Fibroblast of the conjunctiva (primary cell): Measurements from ENCODE around the gene COX4I1.

Experiments
- DNase-seq: peaks from one replicate; pipeline ENCODE4 v3.0.0-alpha.2; 2010; ENCODE audit warnings: low read depth

Gene COX4I1

DNA sequence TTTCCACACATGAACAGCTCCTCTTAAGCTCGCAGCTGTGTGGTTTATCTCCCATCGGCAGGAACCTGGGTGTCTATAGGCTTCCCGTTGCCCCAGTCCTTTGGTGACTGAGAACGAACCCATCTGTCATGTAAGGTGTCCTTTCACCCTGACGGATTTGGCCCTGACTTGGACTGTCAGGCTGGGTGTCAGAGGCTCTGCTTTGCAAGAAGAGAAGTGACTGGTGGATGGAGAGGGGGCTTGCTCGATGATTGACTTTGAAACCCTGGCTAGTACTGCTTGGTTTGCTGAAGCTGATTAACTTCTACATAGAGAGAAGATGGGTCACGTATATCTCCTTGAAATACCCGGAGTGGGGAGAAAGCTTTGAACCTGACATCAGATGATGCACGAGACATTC, 42.9 kb downstream of the COX4I1 start:
- no peak for DNase-seq

DNA sequence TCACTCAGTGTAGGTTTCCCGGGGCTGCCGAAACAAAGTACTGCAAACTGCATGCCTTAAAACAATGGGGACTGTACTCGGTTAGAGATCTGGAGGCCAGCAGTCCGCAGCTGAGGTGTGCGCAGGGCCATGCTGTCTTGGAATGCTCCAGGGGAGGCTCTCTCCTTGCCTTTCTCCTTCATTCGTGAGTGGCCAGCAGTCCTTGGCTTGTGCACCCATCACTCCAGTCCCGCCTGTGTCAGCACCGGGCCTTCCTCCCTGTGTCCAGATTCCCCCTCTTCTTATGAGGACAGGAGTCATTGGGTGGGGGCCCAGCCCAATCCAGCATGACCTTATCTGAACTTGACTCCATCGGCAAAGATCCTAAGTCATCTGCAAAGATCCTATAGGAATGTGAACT, 43.4 kb downstream of the COX4I1 start:
- no peak for DNase-seq

DNA sequence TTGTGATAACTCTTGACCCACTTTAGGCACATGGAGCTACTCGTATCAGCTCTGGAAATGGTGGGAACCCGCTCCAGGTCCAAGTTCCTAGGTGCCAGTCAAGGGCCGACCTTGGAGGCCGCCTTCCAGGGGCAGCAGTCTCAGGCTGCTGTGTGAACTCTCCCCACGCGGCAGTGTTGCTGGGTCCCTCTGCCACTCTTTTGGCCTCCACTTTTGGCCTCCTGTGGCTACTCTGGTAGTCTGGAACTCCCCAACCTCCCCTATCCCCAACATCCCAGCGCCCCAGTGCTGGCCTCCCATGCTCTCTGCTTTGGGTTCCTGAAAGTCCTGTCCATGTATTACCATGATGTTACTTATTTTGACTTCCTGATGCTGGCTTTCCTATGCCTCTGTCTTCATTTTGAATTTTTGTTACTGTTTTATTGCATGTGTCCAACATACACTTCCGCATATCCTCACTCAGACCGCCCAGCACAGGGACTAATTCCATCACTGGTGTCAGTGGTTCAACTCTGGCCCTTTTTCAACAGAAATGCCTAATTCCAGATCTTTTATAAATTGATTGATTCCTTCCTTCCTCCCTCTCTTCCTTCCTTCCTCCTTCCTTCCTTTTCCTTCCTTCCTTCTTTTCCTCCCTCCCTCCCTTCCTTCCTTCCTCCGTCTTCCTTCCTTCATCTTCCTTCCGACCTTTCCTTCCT, 44.1 kb downstream of the COX4I1 start:
- DNase-seq, result no peak

DNA sequence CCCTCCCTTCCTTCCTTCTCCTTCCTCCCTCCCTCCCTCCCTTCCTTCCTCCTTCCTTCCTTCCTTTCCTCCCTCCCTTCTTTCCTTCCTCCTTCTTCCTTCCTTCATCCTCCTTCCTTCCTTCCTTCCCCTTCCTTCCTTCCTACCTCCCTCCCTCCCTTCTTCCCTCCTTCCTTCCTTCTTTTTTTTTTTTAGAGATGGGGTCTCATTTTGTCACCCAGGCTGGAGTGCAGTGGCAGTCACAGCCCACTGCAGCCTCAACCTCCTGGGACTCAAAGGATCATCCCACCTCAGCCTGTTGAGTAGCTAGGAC, 44.6 kb downstream of the COX4I1 start:
- no peak for DNase-seq

DNA sequence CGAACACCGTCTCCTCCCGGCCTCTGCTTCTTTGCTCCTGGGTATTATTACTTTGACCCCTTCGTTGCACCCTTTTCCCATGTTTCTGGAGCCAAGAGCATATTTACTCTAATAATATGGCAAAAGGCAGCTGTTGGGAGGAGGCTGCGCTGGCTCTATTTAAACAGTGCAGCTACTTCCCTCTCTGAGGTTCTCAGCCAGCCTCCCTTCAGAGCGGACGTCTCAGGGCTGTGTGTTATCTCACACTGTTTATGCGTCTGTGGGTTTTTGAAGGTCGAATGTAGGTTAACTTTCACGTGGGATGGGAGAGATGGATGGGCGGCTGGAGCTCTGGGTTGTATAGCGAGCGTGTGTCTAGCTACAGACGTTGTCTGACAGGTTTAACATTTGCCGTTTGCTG, 45.3 kb downstream of the COX4I1 start:
- no peak for DNase-seq

DNA sequence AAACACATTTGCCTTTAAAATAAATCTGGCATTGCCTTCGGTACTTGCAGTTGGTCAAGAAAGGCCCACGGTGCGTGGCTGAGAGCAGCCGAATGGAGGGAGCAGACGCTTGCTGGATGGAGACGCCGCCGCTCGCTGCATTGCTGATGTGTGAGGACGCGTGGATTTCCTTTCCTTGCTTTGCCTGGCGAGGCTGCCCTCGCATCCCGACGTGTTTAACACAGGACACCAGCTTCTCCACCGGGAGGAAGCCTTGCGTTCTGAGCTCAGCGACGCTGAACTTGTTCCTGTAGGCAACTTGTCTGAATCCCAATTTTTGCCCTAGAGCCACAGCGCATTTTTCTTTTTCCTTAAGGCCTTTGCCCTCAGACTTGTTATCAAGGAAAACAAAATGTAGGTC, 45.8 kb downstream of the COX4I1 start:
- no peak for DNase-seq

DNA sequence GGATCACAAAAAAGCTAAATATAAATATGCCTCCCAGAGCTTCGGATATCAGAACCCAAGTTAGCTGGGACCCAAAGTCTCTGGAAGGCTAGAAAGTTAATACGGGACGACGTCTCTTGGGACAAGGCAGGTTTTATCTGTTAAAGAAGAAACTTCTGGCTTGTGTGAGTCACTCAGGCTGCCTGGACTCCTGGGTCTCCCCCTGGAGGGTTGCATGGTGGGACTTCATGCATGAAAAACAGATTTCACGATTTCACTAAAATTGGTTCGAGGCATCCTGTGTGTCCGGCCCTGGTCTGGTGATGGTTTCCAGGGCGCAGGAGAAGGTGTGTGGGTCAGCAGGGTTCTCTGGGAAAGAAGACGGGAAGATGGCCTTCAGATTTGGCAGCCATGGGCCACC, 47.0 kb downstream of the COX4I1 start:
- DNase-seq, result no peak

DNA sequence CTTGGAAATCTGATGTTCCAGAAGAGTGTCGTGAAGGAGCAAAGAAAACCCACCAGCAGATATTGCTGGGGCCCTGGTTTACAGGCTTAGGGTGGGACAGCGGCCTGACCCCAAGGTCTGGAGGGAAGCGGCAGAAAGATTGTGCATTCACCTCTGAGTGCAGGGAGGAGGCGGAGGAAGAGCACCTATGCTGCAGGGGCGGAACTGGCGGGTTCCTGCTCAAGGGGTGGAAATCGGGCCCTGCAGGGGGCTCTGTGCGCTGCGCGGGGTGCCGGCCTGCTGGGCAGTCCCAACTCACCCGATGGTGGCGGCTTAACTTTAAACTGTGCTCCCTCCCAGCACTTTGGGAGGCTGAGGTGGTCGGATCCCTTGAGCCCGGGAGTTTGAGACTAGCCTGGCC, 47.5 kb downstream of the COX4I1 start:
- no peak for DNase-seq

DNA sequence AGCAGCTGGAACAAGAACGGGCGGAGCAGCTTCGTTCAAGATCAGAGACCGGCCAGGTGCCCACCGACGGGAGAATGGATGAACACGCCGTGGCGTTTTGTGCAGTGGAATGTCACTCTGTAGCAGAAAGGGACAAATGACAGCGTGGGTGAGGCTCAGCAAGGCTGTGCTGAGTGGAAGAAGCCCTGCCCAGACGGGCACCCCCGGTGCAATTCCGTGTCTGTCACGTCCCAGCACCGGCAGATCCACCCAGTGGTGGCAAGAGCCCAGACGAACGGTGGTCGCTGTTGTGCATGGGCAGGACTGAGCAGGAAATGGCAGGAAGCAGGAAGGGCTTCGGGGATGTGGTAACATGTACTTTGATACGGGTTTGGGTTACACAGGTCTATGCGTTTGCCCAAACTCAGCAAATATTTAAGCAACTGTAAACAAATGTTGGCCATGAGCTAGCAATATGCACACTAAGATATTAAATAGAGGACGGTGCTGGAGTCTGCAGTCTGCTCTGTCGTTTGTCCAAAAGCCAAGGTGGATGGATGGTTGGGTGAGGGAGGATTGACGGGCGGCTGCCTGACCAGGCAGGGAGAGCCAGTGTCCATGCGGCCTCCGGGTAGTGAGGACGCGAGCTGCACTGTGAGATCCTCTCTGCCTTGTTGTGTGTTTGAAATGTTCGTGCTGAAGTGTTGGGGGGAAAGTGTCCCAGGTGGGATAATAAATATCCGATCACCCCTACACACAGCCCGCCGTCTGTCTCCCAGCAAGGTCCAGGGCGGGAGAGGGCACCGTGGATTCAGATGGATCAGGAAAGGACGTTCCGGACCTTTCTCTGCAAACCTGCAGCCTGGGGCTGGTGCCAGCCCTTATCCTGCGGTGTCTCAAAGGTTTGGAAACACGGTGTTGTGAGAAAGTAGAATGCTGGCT, 48.4 kb downstream of the COX4I1 start:
- no peak for DNase-seq

DNA sequence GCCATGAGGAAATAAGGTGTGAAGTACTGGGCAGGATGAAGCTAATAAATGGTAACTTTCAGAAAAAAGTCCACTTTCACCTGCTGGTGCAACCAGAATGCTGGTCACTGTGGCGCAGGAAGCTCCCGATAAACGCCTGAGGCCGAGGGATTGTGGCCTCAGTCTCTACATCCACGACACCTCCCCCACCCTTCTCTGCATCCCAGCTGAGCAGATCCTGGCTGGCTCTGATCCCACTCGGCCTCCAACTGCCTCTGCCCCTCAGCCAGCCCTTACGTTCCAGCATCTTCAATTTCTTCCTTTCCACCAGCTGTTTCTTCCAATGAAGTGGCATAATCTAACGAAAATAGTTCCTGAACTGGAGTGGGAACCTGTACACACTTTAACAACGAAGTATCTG, 49.5 kb downstream of the COX4I1 start:
- no peak for DNase-seq

DNA sequence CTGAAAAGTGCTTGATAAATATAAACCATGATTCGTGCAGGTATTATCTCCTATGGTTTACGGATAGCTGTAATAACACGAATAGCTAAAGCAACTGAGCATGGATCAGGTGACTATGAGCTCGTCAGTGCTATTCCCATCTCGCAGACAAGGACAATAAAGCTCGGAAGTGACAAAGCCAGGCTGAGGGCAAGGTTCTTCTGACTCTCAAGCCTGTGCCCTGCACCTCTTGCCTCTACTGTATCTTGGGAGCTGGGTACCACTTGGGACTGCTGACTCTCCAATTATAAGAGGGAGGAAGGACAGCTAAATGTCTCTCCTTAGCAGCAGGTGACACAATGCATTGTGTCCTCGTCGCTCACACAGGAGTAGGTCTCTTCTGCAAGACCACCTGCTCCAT, 49.9 kb downstream of the COX4I1 start:
- no peak for DNase-seq

DNA sequence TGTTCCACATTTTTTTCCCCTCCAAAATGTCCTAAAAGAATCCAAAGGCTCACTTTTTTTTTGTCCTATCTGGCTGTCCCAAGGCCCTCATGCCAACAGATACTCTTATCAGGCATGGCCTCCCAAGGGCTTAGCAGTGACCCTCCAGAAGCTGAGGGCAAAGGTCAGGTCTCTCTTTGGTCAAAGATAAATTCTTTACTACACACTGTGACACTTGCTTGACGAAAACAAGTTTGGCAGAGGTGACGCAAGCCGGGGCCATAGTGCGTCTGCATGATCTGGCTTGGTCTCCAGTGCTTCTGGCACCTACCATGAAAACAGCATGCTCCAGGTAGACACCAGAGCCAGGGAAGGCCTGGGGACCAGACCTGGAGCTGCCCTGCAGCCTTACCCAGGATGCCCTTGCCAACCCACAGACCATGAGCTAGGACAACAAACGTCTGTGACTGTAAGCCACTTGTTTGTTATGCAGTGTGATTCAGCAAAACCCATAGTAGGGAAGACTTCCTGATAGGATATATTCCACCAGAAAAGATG, 50.9 kb downstream of the COX4I1 start:
- no peak for DNase-seq

DNA sequence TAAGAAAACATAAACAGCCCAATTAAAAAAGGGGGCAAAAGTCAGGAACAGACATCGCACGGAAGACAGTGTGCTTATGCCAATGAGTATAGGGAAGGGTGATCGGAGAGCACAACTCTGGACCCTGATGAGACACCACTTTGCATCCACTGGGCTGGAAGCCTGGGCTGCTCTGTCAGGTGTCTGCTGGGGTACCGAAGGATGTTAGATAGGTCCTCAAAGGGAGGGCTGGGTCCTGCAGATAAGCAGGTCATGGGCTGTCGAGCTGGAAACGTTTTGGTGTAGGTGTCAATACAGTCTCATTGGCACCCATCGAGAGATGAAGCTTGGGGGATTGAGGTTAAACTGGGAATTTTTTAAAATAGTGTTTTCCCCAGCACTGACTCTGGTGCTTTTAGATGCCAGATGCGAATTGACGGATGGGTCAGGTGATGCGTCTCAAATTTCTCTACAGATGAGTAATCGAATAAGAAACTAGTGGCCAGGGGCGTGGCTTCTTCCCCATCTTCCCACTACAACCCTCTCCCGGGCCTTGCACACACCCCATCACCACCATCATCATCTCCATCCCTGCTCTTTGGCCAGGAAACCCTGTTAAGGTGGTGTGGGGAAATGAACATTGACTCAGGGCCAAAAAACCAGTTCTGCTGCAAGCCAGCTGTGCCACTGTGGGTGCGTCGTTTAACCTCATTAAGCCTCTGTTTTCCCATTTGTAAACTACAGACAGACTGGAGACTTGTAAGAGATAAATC, 51.7 kb downstream of the COX4I1 start:
- DNase-seq, result no peak

DNA sequence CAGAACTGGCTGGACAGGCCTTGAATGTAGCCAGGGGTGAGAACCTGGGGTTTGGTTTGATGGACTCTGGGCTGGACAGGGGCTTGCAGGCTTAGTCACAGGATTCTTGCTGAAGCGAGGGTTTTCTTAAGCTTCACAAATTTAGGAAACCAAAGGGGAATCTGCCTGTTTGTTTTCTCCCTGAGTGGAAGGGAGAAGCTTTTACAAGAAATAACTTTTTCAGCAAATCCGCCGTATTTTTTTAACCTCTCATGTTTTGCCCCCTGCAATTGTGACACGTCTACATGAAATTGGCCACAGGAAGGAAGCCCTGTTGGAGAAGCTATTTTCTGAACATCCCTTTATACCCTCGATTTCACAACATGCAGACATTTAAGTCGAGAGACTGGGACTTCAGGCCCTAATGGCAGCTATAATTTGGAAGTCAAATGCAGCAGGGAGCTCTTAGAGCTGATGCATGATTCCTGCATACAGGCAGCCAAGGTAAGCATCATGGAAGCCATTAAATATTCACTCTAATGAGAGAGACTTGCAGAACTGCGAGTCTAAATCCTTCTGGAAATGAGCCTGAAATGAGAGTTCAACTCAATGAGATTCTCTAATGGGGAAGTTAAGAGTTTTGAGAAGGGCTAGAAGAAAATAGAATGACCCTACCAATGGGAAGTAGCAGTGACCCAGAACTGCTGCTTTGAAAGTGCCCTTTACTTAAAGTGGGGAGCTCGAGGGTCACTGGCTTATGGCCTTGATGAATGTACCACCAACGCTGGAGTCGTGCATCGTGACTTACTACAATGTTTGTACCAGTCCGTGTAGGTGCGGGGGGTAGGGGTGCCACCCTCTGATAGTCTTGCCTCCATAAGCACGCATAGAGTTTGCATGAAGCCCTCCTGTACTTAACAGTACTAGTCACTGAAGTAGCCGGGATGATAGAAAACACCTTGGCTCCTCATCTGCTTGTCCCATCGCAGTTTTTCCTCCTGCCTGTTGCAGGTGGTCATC, 54.4 kb downstream of the COX4I1 start:
- no peak for DNase-seq

DNA sequence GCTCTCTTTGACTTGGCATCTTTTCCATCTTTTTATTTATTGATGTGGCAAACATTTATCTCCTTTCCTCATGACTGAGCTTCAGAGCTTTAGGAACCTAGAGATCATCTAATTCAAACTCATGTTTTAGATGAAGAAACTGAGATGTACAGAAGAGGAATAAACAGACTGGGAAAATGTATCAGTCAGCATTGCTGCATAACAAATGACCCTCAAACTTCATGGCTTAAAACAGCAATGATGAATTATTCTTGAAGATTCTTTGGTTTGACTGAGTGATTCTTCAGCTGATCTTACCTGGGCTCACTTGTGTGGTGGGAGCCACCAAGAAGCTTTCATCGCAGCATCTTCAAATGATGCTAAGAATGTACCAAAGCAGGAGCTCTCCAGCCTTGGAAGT, 55.4 kb downstream of the COX4I1 start:
- DNase-seq, result no peak

DNA sequence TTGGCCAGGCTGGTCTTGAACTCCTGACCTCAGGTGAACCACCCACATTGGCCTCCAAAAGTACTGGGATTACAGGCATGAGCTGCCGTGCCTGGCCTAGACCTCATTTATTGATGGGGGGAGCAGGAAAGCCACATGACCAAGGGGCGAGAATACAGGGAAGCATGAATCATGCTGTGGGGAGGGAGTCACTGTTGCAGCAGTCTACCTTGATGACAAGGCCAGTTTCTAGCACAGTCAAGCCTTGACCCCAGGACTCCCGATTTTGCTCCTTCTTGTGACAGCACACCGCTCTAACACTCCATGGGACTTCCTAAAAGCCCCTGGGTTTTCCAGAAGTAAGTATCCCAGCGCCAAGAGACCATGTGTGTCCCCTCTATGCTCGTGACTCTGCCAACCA, 56.6 kb downstream of the COX4I1 start:
- DNase-seq, result no peak

DNA sequence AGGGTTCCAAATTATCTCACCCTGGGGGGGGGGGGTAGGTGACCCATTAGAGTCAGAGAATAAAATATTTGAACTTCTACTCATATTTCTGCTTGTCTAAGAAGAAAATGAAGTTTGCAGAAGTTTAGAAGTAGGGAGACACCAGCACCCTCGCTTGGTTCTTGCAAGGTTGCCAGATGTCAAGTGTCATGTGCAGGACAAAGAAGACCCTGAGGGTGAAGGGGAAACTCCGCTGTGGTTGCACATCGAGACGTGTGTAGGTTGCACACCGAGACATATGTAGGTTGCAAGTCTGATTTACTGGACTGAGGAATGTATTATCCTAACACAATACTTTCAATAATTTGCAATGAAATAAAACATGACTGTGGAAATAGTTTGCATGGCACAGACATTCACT, 57.1 kb downstream of the COX4I1 start:
- DNase-seq, result no peak
